Activated T-cell treated with anti-CD3 and anti-CD28 coated beads for 4 hours (primary cell): Measurements from ENCODE around the gene ARHGEF5.
"Not testable (repeated sequence)": the region's sequence is repeated elsewhere in the genome, so short reads cannot be mapped to it uniquely, and the experiment has no call there.

Experiments
- DNase-seq: peaks from one replicate; pipeline ENCODE4 v3.0.0-alpha.2; 2020

ARHGEF5 gene

DNA sequence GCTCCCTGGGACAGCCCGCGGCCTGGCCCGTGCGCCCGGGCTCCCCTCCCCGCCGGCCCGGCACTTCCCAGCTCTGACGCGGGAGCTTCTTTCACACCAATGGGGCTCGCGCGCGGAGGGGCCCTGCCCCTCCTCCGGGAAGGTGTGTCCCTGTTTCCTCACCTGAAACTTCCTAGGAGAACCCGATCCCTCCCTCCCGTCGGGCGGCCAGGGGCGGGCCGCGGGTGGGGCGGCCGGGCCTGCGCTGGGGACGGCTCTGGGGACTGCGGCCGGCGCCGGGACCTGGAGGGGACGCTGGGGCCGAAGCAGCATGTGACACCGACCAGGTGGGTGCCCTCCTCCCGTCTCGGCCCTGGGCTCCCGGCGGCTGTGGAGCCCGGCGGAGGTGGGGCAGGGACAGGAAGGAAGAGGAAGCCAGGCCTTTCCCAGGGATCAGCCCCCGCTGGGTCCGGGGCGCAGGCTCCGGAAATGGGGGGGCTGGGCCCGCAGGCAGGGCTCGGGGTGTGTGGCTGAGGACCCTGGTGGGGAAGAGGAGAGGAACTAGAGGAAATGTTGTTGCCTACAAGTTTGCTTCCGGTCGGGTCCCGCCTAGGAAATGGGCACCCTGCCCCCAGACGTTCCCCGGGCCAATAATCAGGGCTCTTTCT lies at the start of gene ARHGEF5:
TSS of gene ARHGEF5 (plus strand) at position 227 of the 647 bp plus-strand sequence. CDS start 7,268 bp downstream, outside the sequence.
- not testable (repeated sequence) for DNase-seq

DNA sequence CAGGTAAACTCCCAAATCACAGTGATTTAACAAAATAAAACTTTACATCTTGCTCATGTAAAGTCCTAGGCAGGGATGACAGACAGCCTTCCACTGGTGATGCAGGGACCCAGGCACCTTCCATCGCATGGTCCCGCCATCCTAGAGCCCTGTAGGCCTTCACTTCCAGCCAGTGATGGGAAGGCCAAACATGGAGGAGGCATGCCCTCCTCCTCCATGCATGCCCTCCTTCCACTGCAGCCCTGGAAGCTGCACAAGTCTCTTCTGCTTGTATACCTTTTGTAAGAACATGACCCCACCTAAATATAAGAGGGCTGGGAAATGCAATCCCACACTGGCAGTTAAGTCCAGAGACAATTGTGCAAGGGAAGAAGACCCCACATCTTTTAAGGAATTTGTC lies 45.5 kb upstream of the ARHGEF5 start:
- DNase-seq = not testable (repeated sequence)

DNA sequence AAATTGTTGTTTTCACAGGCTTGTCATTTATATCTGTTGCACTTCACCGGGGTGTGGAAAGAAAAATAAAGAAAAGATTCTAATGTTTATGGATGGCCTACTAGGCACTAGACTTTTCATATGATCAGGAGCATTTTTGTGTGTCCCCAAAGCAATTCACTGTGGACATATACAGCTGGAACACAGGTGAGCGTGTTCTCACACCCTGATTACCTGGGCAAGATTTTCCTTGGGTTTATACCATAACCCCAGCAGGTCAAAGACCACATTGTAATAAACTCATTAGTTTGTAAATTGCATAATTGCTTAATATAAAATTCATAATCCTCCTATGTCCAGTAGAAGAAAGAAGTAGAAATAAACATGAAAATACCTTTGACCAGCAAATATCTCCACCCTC lies 44.0 kb upstream of the ARHGEF5 start:
- not testable (repeated sequence) for DNase-seq

DNA sequence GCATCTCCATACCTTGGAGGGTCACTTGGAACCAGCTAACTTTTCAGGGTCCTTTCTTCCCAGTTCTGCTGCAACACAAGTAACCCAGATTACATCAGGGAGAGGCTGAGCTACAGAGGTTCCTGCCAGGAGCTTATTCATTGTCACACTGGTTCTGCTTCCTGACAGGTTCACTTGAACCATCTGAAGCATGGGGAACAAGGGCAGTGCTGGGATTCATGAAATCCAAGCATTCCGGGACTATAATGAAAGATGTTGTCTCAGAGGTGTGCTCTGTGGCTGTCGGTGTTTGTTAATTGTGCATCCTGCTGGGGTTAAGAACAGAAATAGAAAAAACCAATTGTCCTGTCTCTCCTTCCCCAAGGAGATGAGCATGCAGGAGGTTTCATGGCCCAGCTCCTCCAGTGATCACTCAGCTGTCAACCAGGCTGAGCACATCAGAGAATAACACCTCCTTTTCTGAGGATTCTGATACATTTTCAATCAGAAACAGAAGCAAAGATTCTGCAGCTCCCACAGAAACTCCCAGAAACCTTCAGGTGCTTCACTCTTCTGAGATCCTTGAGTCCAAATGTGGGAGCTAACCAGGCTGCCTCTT lies 43.2 kb upstream of the ARHGEF5 start, which contains the start of gene OR2A1:
TSS of gene OR2A1 (plus strand) at position 548 of the 598 bp plus-strand sequence. CDS start 5,706 bp downstream, outside the sequence.
- not testable (repeated sequence) for DNase-seq

DNA sequence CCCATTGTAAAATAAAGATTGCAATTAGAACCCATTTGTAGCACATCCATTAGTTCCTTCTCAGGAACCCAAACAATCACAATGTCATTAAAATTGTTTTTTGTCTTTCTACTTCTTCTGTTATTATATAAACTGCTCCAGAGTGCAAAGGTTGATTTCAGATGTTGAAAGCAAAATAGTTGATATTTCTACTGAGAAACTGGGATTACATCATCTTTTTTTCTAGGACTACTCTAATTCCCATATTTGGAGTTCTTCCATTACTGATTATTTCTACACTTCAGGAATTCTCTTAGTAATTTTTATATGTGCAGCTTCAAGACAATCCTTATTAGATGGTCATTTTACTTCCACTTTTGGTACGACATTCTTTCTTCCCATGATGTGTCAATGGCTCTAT lies 37.7 kb upstream of the ARHGEF5 start:
- not testable (repeated sequence) for DNase-seq

DNA sequence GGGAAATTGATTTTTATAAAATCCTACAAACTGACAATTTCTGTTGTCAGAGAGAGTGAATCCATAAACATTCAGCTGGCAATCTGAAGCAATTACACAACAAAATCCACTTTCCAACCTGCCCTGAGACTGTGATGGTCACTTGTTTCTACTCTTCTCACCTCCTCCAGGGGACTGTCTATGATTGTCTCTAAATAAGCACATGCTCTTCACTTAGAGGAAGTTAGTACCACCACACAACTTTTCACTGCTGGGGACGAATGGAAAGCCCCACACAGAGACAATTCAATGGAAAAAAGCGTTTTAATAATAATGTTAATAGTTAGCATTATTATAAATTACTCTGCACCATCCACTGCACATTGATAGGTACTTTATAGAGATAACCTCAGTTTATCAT lies 35.7 kb upstream of the ARHGEF5 start:
- DNase-seq = not testable (repeated sequence)

DNA sequence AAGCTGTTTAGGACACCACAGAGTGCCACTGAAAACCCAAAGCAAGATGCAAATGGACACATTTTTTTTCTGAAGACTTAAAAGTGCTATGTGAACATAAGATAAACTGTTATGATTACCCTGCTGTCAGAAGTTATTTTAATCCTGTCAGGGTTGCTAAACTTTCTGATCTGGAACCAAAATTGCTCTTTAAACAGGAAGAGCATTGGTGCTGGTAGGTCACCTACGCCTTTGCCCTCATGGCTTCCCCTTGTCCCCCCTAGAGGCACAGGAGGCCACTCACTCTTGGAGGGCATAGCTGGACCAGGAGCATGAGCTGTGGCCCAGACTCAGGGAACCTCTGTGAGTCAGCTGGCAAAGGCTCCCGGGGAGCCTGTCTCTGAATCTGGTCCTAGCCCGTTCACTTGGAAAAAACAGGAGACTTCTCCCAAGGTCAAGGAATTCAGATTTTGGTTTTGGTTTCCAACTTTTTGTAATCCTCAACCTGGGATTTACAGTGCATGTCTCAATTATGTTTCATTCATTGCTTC lies 33.5 kb upstream of the ARHGEF5 start:
- not testable (repeated sequence) for DNase-seq

DNA sequence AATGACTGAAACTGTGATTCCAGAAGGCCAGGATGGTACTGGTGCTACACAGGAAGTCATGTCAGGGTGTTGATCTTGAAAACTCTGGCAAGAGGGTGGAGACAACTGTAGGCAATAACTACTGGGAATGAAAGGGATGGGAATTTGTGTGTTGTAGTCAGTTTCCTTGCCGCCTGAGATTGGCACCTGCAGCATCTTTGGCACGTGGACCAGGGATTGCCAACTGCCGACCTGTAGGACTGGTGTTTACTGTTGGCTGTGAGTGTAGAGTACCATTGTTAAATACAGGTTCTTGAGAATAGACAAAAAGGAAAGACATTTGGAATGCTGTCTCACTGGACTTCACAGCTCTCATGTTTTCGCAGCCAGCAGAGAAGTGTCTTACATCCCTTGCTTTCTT lies 31.8 kb upstream of the ARHGEF5 start:
- DNase-seq = not testable (repeated sequence)

DNA sequence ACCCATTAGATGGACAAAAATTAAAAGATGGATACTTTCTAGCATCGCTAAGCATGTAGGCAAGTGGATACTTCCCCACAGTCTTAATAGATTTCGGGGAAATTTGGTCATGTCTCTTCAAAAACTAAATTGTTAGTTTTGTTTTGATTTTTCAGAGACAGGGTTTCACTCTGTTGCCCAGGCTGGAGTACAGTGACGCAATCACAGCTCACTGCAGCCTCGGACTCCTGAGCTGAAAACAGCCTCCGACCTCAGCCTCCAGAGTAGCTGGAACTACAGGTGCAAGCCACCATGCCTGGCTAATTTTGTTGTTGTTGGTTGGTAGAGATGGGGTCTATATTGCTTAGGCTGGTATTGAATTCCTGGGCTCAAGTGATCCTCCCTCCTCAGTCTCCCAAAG lies 29.3 kb upstream of the ARHGEF5 start:
- DNase-seq = not testable (repeated sequence)

DNA sequence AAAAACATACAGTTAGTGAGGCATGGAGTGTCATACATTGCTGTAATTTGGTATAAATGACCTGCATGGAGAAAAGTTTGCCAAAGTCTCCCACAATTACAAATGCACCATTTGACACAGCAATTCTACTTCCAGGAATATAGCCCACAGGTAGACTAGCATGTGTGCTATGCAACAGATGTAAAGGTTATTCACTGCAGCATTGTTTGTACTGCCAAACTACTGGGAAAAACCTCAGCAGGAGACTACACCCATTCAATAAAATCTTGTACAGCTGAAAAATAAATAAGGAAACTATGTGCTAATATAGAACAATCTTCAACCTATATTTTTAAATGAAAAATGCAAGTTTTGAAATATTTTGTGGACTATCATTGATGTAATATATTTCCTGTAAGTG lies 25.2 kb upstream of the ARHGEF5 start:
- DNase-seq = not testable (repeated sequence)

DNA sequence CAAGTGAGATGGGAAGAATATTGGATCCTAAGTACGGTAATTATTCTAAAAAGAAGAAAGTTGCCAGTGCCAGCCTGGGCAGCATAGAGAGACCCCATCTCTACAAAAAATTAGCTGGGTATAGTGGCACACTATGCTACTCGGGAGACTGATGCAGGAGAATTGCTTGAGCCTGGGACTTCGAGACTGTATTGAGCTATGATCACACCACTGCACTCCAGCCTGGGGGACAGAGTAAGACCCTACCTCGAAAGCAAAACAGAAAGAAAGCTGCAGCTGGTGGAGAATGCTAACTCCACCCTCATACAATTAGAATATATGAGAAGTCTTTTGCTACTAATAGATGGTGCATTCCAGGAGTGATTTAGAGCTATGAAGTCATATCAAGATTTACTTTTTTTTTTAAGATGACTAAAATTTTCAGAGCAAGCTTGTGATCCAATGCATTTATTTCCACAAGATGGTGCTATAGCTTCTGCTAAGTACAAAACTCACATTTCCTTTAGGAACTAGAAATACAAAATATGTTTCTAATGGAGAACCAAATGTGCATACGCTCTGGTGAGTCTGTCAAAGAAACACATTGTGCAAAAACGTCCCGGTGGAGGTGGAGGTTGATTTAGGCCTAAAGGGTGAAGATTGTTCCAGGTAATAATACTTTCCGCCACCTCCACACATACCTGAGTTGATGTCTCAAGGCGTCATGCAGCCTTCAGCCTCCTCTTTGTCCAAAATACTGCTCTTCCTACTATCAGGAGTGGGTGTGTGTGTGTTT lies 23.8 kb upstream of the ARHGEF5 start:
- DNase-seq = not testable (repeated sequence)

DNA sequence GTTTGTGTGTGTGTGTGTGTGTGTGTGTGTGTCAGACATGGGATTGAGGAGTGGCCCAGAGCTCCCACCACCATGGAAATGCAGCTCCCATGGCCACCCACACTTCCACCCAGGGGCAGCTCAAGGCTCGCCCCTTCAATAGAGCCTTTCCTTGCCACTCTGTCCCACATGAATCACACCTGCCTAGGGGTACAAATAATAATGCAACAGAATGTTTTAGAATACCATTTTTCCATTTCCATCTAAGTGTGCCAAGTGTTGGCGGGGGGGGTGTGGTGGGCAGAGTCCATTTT lies 23.3 kb upstream of the ARHGEF5 start:
- not testable (repeated sequence) for DNase-seq

DNA sequence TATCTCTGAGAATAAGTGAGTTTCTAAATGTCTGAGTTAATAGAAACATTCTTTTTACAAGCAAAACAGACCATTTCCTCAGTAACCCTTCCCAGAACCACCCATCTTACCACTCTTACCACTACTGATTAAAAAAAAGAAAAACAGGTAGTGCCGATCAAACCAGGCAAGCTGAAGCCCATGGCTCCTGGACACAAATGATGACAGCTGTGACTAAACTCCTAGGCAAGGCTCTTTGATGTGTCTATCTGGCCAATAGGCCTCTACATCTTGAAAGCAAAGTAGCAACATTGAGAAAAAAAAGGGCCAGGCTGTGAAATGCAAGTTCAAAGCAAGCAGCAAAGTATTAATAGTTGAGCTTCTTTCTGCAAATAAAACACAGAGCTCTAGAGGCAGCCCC lies 6.6 kb upstream of the ARHGEF5 start:
- DNase-seq = not testable (repeated sequence)

DNA sequence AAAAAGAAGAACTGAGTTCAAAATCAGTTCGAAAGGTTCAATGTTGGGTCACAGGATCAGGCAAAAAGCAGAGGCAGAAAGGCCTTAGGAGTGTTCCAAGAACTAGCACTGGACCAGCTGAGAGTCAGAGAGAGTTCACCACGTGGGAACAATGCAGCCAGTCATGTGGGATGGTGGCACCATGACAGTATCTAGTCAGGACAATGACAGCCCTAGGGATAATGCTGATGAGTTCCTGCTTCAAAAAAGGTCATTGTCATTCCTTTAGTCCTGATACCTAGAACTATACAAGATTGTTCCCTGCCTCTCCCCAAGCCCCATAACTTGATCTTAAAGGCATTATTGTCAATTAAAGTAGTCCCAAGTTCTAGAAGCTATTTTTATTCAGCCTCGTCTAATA lies 3.5 kb upstream of the ARHGEF5 start:
- DNase-seq = not testable (repeated sequence)

DNA sequence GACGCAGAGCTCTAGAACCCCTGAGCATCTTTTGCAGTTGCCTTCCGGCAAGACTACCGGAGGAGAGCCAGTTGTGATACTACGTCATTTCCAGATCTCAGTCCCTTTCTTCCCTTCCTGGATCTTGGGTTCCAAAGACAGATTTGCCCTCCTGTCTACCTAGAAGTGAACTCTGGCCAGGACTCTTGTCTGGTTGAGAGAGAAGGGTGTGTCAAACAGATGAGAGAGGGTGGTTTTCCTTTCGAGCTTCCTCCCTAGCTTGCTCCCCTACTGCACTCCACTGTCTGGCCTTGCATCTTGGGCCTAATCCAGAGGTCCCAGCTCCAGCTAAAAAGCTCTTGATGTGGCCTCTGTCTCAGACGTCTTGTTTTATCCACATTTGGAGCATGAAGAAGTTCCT lies 983 bp downstream of the ARHGEF5 start:
- not testable (repeated sequence) for DNase-seq

DNA sequence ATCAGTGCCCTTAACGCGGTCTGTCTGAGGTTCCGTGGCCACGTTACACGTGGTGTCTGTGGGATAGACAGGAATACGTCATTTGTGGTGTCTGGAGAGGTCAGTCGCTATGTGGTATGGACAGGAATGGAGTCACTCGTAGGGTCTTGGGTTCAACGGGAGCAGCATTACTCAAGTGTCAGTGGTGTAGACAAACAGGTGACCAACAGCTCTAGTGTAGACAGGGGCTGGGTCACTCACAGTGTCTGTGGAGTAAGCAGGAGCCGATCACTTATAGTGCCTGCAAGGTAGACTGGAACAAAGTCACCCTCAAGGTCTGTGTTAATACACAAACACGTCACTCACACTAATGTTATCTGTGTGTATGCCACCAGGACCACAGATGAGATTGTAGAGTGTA lies 1.7 kb downstream of the ARHGEF5 start:
- DNase-seq = not testable (repeated sequence)

DNA sequence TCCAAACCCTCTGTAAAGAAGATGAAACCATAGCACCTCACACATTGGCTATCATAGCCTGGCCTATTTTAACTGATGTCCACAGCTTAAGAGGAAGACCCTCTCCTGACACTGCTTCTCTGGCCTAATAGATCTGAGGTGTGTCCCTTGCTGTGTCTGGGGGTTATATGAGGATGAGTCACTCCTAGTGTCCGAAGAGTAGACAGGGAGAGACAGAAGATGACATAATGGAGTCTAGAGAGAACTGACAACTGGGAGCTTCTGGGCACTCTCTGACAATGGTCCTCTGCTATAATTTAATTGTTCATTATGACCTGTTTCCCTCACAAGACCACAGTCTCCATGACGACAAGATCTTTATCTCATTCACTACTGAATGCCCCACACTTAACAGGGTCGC lies 6.9 kb downstream of the ARHGEF5 start:
- not testable (repeated sequence) for DNase-seq

DNA sequence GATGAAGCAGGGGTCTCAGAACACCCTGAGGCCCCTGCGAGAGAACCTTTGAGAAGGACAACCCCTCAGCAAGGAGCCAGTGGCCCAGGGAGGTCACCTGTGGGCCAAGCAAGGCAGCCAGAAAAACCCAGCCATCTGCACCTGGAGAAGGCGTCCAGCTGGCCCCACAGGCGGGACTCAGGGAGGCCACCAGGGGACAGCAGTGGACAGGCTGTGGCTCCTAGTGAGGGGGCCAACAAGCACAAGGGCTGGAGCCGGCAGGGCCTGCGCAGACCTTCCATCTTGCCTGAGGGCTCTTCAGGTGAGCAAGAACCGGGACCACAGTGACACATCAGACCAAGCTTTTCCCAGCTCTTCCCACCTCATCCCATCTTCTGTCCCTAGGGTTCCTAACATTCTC lies 10.3 kb downstream of the ARHGEF5 start:
- not testable (repeated sequence) for DNase-seq

DNA sequence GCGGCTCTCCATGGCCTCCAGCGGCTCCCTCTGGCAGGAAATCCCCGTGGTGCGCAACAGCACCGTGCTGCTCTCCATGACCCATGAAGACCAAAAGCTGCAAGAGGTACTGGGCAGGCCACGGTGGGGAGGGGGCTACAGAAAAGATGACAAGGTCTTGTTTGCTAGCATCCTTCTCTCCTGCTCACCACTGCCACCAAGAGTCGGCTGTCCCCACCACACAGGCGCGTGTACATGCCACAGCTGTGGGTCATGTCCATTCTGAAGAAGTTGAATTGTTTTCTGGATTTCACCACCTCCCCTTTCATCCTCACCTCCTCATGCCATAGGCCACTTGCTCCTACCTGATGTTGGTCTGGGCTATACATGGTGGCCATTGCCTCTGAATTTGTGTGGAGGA lies 12.0 kb downstream of the ARHGEF5 start:
- not testable (repeated sequence) for DNase-seq

DNA sequence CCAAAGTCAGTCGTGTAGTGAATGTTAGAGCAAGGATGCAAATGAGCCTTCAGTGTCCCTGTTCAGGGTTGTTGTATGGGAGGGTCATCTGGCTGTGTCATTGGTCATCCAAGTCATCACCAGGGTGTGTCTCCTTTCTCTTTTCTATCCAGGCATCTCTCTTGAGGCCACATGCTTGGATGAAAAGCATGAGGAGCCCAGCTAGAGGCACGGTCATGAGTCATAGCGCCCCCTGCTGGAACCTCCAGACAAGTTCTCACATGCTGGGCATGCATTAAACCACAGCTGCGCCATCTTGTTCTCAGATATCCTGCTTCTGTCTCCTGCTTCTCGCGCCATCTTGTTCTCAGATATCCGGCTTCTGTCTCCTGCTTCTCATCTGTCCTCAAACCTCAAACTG lies 14.0 kb downstream of the ARHGEF5 start:
- not testable (repeated sequence) for DNase-seq

DNA sequence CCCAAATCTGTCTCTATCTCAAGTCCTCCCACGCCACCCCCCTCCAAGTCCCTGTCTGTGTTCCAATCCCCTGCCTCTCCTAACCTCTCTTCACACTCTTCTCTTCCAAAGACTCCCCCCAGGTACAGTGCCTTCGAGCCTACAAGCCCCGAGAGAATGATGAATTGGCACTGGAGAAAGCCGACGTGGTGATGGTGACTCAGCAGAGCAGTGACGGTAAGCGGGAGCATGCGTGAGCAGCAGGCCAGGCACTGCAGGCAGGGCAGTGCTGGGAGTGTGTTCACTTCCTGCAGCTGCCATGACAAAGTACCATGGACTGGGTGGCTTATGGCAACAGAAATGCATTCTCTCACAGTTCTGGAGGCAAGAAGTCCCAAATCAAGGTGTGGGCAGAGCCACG lies 23.4 kb downstream of the ARHGEF5 start:
- no peak for DNase-seq

DNA sequence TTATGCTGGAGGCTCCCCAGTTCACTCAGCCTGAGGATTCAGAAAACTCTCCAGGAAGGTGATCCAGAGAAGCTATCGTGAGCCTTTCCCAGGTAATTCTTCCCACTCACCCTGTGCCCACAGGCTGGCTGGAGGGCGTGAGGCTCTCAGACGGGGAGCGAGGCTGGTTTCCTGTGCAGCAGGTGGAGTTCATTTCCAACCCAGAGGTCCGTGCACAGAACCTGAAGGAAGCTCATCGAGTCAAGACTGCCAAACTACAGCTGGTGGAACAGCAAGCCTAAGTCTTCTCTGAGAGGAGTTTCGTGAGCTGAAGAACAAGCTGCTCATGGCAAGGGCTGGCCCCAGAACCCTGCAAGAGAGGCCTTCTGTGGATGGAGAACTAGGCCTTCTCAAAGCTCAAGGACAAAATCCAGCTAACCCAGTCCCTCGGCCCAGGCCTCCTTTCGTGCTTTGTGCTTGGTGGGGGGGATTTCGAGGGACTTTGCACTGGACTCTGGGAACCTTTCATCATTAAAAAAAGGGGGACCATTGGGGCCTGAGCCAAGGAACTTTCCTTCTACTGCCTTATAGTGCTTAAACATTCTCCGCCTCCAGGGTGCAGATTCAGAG lies 24.7 kb downstream of the ARHGEF5 start:
- DNase-seq = no peak

DNA sequence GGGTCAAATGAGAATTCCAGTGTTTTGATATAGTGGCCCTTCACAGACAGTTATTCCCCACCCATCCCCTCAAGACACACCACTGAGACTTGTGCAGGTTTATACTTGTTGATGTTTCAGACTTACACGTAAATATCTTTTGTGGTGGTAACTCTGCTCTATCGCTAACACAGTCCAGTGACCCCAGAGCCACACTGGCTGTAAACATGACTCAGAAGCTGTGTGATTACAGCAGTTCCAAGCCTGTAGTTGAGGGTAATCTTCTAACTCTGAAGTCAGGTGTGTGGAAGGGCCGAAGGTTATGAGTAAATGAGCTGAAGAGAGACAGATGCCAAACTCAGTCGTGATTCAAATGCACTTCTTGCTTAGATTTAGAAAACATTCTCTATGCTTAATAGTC lies 28.9 kb downstream of the ARHGEF5 start:
- no peak for DNase-seq
